Measurements from ENCODE around the gene NWD2.
A peak's percentile ranks its signal among the peaks of the same experiment; 100 is the strongest.

The NWD2 gene

DNA sequence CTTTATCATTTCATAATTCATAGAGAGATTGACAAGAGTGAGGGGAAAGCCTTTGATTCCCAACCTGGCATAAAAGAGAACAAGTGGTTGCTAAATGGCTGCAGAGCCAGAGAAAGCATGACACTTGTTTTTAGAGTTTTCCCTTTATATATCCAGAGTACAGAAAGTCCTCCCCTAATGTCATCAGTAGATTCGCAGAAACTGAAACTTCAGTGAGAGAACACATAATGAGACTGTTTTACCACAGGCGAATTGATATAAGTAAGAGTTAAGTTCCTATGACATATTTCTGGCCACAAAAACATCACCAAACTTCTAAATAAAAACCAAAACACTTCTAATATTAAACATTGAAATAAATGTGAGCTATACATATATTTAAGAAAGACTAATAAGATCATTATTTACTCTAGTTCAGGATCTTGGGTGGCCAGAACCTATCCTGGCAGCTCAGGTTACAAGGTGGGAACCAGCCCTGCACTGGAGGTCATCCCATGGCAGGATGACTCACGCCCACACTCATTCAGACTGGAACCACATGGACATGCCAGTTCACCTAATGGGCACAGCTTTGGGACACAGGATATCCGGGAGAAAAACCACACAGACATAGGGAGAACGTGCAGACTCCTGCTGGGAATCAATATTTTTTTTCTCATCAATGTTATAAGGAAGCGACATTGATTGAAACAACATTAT, 35.5 kb downstream of the NWD2 start:
- no peak for DNase-seq

GRCh38 chr4:37299468-37299867, 54.9 kb downstream of the NWD2 start:
- DNase-seq = no peak

GRCh38 chr4:37304612-37305011, 60.1 kb downstream of the NWD2 start:
- DNase-seq = no peak

DNA sequence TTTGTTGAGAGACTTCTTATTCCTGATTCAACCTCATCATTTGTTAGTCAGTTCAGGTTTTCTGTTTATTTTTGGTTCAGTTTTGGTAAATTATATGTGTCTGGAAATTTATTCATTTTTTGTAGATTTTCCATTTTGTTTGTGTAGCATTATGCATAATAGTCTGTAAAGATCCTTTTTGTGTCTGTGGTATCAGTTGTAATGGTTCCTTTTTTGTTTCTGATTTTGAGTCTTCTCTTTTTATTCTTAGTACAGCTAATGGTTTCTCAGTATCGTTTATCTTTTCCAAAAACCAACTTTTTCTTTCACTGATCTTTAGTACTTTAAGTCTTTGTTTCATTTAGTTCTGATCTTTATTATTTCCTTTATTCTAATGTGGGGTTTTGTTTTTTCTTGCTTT, 61.4 kb downstream of the NWD2 start:
- no peak for DNase-seq

DNA sequence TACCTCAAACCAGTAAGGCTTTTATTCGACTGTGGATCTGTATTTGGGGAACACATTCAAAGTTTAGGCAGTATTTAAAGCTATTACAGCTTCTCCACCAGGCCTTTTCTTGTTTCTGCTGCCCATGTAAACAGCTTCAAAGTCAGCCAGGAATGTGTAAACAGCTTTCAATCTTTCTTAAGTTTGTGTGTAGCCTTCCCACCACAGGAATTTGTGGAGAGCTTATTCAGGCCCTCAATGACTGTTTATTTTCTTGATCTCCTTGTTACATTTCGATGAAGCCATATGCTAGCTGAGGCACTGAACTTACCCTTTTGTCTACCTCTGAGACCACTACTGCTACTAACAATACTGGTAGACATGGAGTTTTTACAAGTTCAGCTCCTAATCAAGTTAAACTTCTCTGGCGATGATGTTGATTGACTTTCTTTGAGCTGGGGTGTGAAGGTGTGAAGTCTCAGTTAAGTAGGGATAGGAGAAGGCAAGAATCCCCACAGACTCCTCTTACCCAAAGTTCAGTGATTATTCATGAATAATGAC, 72.6 kb downstream of the NWD2 start:
- DNase-seq = no peak

DNA sequence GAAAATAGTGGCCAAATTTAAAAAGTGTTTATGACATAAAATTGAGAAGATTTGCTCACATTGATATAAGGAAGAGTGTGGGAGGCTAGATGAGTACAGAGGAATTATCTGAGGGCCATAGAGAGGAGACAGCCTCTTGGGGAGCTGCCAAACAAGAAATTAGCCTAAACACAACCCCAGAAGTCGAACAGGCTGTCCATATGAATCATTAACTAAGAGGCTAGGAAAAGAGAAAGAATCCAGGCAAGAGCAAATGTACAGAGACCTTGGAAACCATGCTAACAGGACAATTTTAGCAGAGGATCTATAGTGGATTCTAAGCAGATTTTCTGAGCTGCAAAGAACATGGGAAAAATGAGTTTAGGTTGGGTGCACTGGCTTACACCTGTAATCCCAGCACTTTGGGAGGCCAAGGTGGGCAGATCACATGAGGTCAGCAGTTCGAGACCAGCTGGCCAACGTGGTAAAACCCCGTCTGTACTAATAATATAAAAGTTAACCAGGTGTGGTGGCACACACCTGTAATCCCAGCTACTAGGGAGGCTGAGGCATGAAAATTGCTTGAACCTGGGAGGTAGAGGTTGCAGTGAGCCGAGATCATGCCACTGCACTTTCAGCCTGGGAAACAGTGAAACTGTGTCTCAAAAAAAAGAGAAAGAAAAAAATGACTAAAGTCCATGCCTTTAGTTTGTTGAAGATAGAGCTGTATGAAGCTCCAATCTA, 76.1 kb downstream of the NWD2 start:
- DNase-seq = no peak

DNA sequence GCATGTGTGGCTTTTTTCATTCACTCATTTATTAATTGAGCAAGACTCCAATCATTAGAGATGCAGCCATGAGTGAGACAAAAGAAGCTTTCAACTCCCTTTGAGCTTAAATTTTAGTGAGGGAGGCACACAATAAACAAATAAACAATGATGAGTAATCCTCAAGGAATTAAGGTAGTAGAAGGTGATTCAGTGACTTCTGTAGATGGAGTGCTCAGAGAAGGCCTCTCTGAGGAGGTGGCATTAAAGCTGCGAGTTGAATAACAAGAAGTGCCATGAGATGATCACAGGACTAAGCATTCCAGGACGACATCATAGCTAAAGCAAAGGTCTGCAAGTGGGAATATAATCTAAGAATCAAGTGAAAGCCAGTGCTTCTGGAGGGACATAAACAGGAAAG, 77.6 kb downstream of the NWD2 start:
- no peak for DNase-seq

DNA sequence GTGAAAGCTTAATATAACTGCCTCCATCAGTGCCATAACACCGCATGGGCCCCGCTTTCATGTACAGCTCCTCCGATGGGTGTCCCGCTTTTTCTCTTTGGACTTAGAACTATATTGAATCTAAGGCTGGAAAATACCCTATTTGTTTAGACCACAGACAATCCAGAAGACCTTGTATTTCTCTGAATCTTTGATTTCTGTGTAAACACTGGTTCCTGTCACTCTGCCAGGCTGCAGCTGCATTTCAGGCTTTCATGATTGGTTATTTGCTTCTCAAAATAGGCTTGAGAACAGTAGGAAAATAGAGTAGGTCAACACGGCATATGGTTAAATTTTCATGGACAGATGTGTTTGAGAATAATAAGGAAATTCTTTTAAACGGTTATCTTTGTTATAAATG, 80.0 kb downstream of the NWD2 start:
- DNase-seq = no peak

- no peak for DNase-seq
Observed at GRCh38 chr4:37326852-37327251, 82.3 kb downstream of the NWD2 start.

GRCh38 chr4:37338972-37339371, 94.4 kb downstream of the NWD2 start:
- no peak for DNase-seq

DNA sequence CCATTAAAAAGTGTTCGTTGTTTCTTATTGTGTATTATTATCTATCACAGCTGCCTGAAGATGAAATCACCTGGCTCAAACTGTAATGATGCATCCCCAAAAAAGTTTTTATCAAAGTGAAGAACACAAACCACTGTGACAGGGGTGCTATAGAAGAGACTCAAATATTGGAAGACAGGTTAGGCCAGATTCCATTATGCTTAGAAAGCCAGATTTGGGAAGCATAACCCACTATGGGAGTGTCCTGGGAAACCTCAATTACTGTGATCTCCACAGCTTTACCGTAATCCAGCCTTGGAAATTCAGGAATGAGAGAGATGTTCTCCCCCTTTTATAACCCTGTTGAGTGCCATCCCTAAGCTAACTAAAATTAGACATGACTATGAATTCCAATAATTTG, 114.2 kb downstream of the NWD2 start:
- no peak for DNase-seq

GRCh38 chr4:37359261-37359660, 114.7 kb downstream of the NWD2 start:
- DNase-seq = no peak

DNA sequence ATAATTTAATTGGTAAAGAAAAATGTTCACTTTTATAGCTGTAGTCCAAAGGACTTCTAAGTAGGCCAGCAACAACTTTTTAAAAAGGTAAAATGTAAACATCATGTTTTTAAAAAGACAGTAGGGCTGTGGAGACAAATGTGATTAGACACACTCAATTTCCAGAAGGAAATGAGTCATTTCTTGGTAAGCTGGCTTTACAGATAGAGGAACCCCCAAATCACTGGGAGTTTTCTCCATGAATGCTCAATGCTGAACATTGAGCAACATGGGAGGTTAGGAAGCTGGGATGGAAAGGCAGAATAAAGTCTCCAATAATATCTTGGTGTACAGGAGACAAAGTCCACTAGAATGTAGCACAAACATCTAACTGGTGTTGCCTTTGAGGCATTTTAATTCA, 121.3 kb downstream of the NWD2 start:
- DNase-seq = no peak

- DNase-seq = no peak
Observed at GRCh38 chr4:37367901-37368300, 123.4 kb downstream of the NWD2 start.

GRCh38 chr4:37370052-37370451, 125.5 kb downstream of the NWD2 start:
- no peak for DNase-seq

- DNase-seq = no peak
Observed at GRCh38 chr4:37381040-37381668, 136.6 kb downstream of the NWD2 start.

DNA sequence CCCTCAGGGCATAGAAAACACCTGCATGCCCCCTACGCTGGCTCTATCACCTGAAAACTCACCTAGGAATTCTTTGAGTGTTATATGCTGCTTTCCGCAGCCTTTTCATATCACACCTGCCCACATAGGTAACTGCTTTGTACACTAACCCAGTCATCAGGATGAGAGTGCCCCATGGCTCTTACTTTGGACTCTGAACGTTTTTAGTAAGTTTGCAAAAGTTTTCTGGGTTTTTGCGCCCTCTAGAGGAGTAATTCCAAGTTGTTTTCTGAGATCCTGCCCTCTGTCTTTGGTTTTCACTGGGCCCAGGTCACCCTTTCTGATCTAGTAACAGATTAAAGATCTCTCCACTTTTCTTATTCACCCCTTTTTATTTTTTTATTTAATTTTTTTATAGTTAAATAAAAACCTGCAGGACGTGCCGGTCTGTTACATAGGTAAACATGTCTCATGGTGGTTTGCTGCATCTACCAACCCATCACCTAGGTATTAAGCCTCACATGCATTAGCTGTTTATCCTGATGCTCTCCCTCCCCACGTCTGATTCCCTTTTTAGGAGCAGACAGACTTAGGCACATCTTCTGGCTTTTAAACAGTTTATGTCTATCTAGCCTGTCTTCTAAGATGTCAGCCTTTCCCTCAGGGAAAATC, 139.2 kb downstream of the NWD2 start:
- DNase-seq = no peak

DNA sequence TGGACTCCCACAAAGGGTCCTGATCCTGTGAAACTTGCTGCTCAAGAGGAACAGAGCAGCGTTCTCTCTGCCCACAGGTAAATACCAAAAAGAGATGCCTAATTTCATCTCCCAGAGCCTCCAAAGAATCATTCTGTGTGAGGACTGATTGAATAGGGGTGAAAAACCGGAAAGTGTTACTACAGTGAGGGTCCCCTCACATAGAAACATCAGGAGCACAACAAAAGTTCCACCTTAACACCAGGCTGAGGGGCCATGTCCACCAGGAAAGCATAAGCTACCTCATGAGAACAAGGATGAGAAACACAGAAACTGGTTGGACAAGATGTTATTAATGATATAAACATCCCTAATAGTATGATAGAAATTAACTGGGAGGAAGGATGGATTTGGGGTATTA, 140.9 kb downstream of the NWD2 start:
- no peak for DNase-seq

GRCh38 chr4:37388681-37389365, 144.3 kb downstream of the NWD2 start:
- DNase-seq = no peak

DNA sequence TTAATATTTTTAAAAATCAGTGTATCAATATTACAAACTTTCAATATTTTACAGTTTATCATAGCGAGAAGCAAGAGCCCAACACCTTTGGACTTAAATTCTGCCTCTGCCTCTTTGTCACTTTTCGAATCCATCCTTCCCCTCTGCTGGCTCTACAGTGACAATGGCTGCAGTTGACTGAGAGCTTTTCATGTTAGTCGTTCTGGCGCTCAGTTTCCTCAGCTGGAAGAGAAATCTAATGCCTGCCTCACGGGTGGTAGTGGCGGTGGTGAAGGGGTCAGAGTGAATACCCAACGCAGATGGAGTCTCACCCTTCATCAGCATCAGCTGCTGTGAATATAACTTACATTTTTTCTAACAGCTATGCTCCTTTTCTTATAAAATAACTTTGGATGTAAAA, 144.8 kb downstream of the NWD2 start:
- DNase-seq = no peak

DNA sequence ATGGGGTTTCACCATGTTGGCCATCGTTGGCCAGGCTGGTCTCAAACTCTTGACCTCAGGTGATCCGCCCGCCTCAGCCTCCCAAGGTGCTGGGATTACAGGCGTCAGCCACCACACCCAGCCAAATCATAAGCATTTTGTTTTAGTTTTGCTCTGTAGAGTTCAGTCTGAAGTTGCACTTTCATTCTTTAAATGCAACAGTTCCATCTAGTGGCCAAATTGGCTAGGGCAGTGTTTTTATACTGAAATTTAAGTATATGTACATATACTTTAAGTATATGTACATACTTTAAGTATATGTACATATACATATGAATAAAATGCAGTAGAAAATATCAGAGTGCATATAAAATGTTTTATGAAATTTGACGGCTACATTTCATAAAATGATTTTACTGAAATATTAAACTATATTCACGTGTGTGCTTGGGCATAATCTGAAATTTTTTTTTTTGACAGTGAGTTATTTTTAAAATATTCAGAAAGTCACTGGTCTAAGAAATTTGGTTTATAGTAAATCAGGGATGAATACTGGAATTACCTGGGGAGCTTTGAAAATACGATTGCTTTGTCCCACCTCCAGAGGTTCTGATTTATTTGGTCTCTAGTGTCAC, 145.5 kb downstream of the NWD2 start:
- DNase-seq = peak; percentile 1

DNA sequence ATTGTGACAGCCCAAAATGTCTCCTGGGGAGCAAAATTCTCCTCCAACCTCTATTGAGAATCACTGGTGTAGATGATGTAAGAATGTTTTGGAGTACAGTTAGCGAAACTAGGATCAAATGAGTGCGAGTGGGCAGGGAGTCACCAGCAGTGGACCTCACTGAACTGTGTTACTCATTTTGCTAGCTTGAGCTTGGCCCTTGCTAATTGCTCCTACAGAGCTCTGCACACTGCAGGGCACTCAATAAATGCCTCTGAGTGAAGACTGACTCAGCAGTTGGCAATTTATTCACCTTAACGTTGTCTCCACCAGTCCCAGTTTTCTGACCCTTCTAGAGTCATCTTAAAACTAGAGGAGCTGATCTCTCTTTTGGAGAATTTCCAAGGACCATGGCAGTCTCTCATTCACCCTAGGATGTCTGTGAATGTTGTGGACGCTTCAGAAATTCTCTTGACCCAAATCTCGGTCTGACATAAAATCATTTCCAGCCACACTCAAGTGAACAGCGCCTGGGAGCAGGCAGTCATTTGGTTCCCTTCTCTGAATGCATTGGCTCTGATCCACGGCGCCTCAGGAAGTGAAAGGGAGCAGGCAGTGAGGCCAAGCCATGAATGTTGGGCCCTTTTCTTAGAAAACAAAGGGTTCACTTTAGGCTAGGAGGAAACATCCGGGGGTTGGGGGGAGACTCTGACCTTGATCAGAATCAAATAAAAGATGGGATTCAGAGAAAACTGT, 148.1 kb downstream of the NWD2 start:
- no peak for DNase-seq
